Hematopoietic multipotent progenitor cell treated with erythropoietin and hydrocortisone succinate and interleukin-3 and kit ligand, for 17 days (in vitro differentiated cells): ENCODE results near the gene DESI2.

Experiments used
- DNase-seq: peaks from one replicate; pipeline ENCODE4 v3.0.0-alpha.2; 2015; ENCODE audit warnings: low spot score

The DESI2 gene

DNA sequence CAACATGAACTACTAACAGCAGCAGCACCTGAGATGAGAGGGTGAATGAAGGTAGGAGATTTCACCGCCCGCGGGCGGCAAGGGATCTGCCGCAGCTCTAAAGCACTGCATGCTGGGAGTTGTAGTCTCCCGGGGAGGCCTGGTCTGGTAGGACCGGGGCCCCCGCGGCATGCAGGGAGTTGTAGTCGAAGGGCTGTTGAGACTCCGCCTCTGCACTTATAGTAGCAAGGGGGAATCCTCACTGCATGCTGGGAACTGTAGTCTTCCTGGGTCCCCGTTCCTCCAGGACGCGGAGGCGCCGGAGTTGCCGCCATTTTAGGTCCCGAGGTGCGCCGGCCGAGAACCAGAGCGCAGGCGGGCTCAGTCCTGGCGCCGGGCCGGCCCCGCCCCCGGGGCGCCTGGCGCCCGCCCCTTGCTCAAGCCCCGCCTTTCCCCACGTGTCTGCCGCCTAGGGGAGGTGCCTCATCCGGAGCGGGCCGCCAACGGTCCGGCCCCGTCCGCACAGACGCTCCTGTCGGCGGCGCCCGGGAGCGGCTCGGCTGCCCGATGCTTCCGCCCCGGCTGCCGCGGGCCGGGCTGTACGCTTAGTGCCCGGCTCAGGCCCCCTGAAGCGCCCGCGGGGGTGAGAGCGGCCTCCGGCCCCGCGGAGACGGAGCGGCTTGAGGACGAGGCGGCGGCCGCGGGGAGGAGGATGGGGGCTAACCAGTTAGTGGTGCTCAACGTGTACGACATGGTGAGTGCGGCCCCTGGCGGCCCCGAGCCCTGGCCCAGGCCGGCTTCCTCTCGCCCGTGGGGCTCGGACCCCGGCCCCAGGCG is at the start of gene DESI2:
TSS of gene DESI2 (plus strand) at position 504 of the 816 bp plus-strand sequence. CDS start at position 692, 188 bp downstream.
- DNase-seq, result peak; percentile 97

GRCh38 chr1:244603498-244603897 is 49.4 kb upstream of the DESI2 start:
- DNase-seq, result peak; percentile 58

DNA sequence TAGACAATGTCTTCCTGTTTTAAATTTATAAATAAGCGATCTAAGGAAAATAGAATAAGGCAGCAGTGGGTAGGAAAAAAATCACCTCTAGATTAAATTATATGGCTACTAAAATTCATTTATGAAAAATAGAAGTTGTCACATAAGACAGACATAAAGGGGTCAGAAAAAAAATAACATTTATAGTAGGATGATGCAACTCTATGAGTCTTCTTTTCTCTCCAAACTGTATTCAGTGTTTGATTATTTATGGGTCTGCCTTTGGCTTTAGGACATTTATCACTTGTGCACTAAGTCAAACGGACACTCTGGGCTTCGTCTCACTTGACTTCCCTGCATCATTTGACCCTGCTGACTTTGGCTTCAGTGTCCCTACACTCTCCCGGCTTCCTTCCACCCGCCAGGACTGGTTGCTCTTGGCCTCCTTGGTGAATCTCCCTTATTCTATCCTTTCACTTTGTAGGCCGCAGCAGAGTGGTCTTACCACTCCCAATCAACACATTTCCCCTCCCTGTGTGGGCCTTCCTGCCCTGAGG is 47.0 kb upstream of the DESI2 start:
- DNase-seq, result no peak

- DNase-seq, result no peak
These were observed 38.7 kb upstream of the DESI2 start for GRCh38 chr1:244614113-244614836.

GRCh38 chr1:244614879-244615278 is 38.0 kb upstream of the DESI2 start:
- DNase-seq, result no peak

GRCh38 chr1:244615301-244615700 is 37.6 kb upstream of the DESI2 start:
- DNase-seq, result no peak

DNA sequence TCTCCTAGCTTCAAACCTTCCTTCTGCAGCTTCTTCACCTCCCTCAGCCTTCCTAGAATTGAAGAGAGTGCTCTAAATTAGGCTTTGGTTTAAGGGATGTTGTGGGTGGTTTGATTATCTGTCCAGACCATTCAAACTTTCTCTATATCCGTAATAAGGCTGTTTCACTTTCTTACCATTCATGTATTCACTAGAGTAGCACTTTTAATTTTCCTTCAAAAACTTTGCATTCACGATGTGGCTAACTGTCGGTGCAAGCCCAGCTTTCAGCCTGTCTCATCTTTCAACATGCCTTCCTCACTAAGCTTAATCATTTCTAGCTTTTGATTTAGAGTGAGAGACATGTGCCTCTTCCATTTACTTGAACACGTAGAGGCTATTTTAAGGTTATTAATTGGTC is 26.2 kb upstream of the DESI2 start:
- no peak for DNase-seq

DNA sequence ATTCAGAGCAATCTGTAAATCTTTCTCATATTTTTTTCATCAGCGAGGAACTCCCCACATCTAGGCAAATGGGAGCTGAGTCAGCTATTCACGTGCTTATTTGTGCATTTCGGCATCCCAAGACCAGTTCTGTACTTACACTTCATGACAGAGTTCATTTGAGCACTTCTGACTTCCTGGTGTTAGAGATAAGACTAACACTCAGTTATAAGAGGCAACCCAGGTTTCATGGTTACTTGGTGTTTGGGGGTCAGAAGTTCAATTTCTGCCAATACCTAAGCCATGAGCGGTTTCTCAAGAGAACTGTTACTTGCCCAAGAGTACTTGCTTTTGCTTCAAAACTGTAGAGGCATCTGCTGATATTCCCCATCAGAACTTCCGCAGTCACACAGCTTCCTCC is 24.1 kb upstream of the DESI2 start:
- no peak for DNase-seq

- no peak for DNase-seq
These were observed 19.8 kb upstream of the DESI2 start for GRCh38 chr1:244633140-244633539.

- no peak for DNase-seq
These were observed 18.4 kb upstream of the DESI2 start for GRCh38 chr1:244634546-244634945.

DNA sequence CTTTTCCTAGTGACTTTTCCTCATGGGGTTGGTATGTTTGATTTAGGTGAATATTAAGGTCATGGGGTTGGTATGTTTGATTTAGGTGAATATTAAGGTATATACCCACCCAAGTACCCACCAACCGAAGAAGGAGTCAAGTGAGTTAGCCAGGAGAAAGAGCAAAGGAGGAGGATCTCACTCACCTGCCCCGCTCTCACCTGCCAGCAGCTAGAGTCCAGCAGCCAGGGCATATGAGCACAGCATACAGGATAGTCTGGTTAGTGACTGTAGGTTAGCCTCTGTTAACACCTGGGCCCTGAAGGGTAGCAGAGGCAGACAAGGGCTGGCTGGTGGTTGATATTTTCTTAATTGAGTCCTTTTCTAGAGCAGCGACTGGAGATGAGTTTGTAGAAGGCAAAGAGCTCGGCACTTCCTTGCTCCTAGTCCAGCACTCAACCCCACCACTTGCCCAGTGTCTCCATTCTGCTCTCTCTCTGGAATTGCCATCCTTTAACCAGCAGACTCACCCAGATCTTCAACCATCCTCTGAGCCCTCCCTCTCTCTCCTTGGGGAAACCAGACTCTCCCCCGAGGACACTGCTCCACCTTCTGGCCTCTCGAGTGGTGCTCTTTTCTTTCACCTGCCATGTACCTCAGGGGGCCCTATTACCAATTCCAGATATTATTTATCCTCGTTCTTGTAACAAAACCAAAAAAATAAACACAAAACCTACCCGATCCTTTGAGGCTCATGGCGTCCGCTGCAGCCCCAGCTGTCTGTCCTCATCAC is 16.3 kb upstream of the DESI2 start:
- DNase-seq, result no peak

GRCh38 chr1:244639561-244639960 is 13.4 kb upstream of the DESI2 start:
- no peak for DNase-seq

DNA sequence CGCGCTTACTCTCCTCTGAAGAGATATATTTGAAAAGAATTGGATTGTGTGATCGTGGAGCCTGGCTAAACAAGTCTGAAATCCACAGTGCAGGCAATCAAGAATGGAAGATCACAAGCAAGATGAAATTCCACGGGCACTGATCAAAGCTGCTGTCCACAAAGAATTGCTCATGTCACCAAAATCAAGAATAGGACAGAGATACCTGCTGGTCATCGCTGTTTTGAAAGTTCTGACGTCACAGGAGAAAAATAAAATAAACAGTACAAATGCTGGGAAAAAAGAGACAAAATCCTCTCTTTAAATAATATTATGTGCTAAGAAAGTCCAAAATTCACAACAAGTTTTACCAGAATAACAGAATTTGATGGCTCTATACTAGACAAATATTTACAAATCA is 12.0 kb upstream of the DESI2 start:
- DNase-seq, result no peak

DNA sequence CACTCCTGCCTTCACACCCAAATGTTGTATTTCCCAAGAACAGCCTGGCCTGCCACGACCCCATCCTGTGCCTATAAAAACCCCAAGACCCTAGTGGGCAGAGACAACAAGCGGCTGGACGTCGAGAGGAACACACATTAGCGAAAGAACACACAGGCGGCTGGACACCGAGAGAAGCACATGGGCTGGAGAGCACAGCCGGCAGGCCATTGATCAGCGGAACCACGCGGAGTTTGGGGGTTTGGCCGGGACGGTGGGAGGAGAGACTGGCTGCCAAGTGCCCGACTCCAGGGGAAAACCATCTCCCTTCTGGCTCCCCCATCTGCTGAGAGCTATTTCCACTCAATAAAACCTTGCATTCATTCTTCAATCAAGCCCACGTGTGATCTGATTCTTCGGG is 10.4 kb upstream of the DESI2 start:
- DNase-seq, result no peak

DNA sequence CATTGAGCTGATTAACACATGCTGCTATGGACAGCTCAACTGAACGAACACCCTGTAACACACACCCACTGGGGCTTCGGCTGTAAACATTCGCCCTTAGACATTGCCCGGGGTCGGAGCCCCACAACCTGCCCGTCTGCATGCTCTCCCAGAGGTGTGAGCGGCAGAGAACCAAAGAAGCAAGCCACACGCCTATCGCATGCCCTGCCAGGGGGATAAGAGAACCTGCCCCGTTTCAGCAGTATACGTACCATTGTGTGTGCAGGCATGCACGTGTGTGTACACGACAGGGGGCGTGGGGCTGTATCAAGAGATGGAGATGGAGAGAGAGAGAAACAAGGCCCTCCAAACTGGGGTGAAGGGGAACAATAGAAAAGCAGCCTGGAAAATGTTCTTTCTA is 9.9 kb upstream of the DESI2 start:
- DNase-seq, result no peak

DNA sequence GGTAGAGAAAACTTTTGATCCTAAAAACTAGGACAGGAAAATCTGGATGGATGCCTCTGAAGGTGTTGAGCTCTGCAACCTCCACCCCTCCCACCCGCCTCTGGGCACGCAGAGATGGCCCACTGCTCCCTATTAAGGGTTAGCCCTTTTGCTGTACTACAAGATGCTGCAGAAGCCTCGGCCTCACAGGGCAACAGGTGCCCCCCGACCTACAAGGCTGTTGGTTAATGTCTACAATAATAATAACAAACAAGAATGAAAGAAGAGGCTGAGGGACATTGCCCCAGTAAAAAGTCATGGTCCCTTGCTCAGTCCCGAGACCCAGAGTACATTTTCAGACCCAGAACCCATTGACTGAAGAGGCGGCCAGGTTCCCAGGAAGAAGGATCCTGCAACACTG is 7.5 kb upstream of the DESI2 start:
- DNase-seq, result no peak

GRCh38 chr1:244645890-244646289 is 7.0 kb upstream of the DESI2 start:
- no peak for DNase-seq

DNA sequence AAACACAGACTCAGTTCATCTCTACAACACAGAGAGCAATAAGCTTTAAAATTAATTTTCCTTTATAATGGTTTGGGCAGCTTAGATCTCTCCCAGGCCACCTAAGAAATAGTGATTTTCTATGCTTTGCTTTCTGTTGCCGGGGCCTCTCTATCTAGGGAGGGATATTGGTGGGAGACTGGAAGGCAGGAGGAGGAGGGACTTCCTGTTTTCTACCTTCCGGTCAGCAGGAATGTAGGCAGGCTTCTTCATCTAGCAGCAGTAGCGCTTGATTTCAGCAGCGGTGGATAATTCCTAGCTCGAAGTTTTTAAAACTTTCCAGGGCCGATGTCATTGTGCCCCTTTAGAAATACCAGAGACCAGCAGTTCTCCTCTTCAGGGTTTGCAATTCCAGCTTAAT is 5.1 kb upstream of the DESI2 start:
- DNase-seq, result no peak

GRCh38 chr1:244651956-244652622 is 837 bp upstream of the DESI2 start:
- no peak for DNase-seq

- DNase-seq, result no peak
These were observed 647 bp downstream of the DESI2 start for GRCh38 chr1:244653439-244654107.
